HepG2 (cell line): ENCODE results near the gene SRSF4. TPM values are rescaled to one million over a fixed set of nuclear protein-coding genes. Genes with fewer than 3 reads are reported as not detected.

Experiments used
- ETV5 ChIP-seq: IDR thresholded peaks from 2 replicates; pipeline ENCODE4 v1.6.1; 2018; ENCODE audit warnings: missing biosample characterization, missing genetic modification reagents, inconsistent platforms, borderline replicate concordance
- FOSL2 ChIP-seq: sonication (generic); formaldehyde crosslinking; IDR thresholded peaks from 2 replicates; pipeline ENCODE4 v1.4.0; 2020; ENCODE audit warnings: missing genetic modification reagents
- GPBP1L1 ChIP-seq: sonication (generic); formaldehyde crosslinking; IDR thresholded peaks from 2 replicates; pipeline ENCODE4 v1.5.0; 2020; ENCODE audit warnings: mild to moderate bottlenecking, missing genetic modification reagents
- JARID2 ChIP-seq: sonication (generic); formaldehyde crosslinking; IDR thresholded peaks from 2 replicates; pipeline ENCODE4 v1.8.1; 2023; ENCODE audit warnings: missing genetic modification reagents, inconsistent platforms; ENCODE audit not compliant: insufficient replicate concordance
- NR2F1 ChIP-seq, 2 experiments: fragments of 450-650 bp in 1 of 2; formaldehyde crosslinking in 1 of 2; IDR thresholded peaks; 2 replicates each; pipeline versions ENCODE4 v1.5.0 to v1.6.1; 2016 to 2020; ENCODE audit warnings: mild to moderate bottlenecking in 1 of 2, missing compliant biosample characterization in 1 of 2, missing genetic modification reagents in 1 of 2, moderate library complexity in 1 of 2
- POGZ ChIP-seq: sonication (generic); formaldehyde crosslinking; IDR thresholded peaks from 2 replicates; pipeline ENCODE4 v1.4.0; 2020; ENCODE audit warnings: mild to moderate bottlenecking, missing genetic modification reagents
- SOX5 ChIP-seq: IDR thresholded peaks from 2 replicates; pipeline ENCODE4 v1.6.1; 2016; ENCODE audit warnings: borderline replicate concordance
- ZBTB4 ChIP-seq: sonication (generic); formaldehyde crosslinking; IDR thresholded peaks from 2 replicates; pipeline ENCODE4 v1.4.0; 2020; ENCODE audit warnings: missing genetic modification reagents, mild to moderate bottlenecking, borderline replicate concordance
- polyA plus RNA-seq, 8 experiments: library from polyadenylated mRNA; depleted of rRNA in 3 of 8; stranded (reverse) in 7 of 8; unstranded in 1 of 8; fragments of >200 nt; fragmentation: Illumina TruSeq in 4 of 8; extraction: Trizol in 4 of 8; gene quantifications; 2 replicates each; pipeline versions ENCODE4 v1.2.1 to v1.2.3, GENCODE V29; 2011 to 2016; ENCODE audit warnings: low read depth in 4 of 8, missing spikeins in 1 of 8, mixed read lengths in 1 of 8; ENCODE audit not compliant: insufficient read depth in 1 of 8
- total RNA-seq, 5 experiments: library from RNA; depleted of rRNA; stranded (reverse); fragments of >200 nt; fragmentation: Illumina TruSeq; extraction: Trizol; gene quantifications; 2 replicates each; pipeline ENCODE4 v1.2.3, GENCODE V29; 2016; ENCODE audit warnings: low read depth in 1 of 5
- TF ChIP-seq, protein P1 (sequence below): conservative IDR thresholded peaks from 2 replicates; pipeline ENCODE4 v1.6.1; 2018; ENCODE audit warnings: missing genetic modification reagents
- TF ChIP-seq, protein P2 (sequence below): sonication (generic); formaldehyde crosslinking; IDR thresholded peaks from 2 replicates; pipeline ENCODE4 v1.5.1; 2020; ENCODE audit warnings: mild to moderate bottlenecking, missing genetic modification reagents, moderate library complexity

Gene SRSF4
- total and polyA plus RNA-seq, 2 of the 13 experiments (the other 11 are each of a cell fraction or from before 2014, with no cell fraction given): 37.7 to 50.9 TPM

- TF ChIP-seq GPBP1L1 (CRISPR knock-in tag) (no peak), SOX5 (peak; percentile 56; the same call in 1 of the 2 replicates), ZBTB4 (no peak), FOSL2 (peak; percentile 36), POGZ (CRISPR knock-in tag) (peak; percentile 28; the same call in 1 of the 2 replicates), NR2F1 (CRISPR knock-in tag; IDR thresholded peaks at IDR 0.05) (0 out of 4 replicates have a peak, but pooled peaks of 1 of the 2 experiments have one; percentile 15), ETV5 (CRISPR knock-in tag) (peak; percentile 14; the same call in 1 of the 2 replicates), JARID2 (CRISPR knock-in tag) (no peak)
- TF ChIP-seq, protein P1, sequence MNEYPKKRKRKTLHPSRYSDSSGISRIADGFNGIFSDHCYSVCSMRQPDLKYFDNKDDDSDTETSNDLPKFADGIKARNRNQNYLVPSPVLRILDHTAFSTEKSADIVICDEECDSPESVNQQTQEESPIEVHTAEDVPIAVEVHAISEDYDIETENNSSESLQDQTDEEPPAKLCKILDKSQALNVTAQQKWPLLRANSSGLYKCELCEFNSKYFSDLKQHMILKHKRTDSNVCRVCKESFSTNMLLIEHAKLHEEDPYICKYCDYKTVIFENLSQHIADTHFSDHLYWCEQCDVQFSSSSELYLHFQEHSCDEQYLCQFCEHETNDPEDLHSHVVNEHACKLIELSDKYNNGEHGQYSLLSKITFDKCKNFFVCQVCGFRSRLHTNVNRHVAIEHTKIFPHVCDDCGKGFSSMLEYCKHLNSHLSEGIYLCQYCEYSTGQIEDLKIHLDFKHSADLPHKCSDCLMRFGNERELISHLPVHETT (CRISPR knock-in tag): no peak
- TF ChIP-seq, protein P2, sequence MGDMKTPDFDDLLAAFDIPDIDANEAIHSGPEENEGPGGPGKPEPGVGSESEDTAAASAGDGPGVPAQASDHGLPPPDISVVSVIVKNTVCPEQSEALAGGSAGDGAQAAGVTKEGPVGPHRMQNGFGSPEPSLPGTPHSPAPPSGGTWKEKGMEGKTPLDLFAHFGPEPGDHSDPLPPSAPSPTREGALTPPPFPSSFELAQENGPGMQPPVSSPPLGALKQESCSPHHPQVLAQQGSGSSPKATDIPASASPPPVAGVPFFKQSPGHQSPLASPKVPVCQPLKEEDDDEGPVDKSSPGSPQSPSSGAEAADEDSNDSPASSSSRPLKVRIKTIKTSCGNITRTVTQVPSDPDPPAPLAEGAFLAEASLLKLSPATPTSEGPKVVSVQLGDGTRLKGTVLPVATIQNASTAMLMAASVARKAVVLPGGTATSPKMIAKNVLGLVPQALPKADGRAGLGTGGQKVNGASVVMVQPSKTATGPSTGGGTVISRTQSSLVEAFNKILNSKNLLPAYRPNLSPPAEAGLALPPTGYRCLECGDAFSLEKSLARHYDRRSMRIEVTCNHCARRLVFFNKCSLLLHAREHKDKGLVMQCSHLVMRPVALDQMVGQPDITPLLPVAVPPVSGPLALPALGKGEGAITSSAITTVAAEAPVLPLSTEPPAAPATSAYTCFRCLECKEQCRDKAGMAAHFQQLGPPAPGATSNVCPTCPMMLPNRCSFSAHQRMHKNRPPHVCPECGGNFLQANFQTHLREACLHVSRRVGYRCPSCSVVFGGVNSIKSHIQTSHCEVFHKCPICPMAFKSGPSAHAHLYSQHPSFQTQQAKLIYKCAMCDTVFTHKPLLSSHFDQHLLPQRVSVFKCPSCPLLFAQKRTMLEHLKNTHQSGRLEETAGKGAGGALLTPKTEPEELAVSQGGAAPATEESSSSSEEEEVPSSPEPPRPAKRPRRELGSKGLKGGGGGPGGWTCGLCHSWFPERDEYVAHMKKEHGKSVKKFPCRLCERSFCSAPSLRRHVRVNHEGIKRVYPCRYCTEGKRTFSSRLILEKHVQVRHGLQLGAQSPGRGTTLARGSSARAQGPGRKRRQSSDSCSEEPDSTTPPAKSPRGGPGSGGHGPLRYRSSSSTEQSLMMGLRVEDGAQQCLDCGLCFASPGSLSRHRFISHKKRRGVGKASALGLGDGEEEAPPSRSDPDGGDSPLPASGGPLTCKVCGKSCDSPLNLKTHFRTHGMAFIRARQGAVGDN (CRISPR knock-in tag): peak; percentile 39; the same call in 1 of the 2 replicates
Measured at GRCh38 chr1:29105822-29106221, 75.9 kb downstream of the SRSF4 start (continued).
